GM21737 (cell line): ENCODE results near the gene APBB2.

Experiments
- ATAC-seq: cut with Tn5 transposase; IDR thresholded peaks from one replicate; pipeline ENCODE4 v1.9.1; 2021; ENCODE audit warnings: mild to moderate bottlenecking, moderate library complexity; ENCODE audit not compliant: unreplicated experiment

The APBB2 gene

GRCh38 chr4:41110050-41110449 is 104.3 kb downstream of the APBB2 start:
- ATAC-seq: no peak

GRCh38 chr4:41108481-41108880 is 105.9 kb downstream of the APBB2 start:
- no peak for ATAC-seq

- no peak for ATAC-seq
Observed at GRCh38 chr4:41106694-41107419, 107.5 kb downstream of the APBB2 start.

GRCh38 chr4:41106081-41106480 is 108.3 kb downstream of the APBB2 start:
- ATAC-seq: no peak

GRCh38 chr4:41104155-41104554 is 110.2 kb downstream of the APBB2 start:
- ATAC-seq: no peak

- ATAC-seq: no peak
Observed at GRCh38 chr4:41103657-41104056, 110.7 kb downstream of the APBB2 start.

- no peak for ATAC-seq
Observed at GRCh38 chr4:41102414-41103092, 111.8 kb downstream of the APBB2 start.

GRCh38 chr4:41098093-41099048 is 116.0 kb downstream of the APBB2 start:
- ATAC-seq: no peak

GRCh38 chr4:41095973-41096372 is 118.4 kb downstream of the APBB2 start:
- no peak for ATAC-seq

- ATAC-seq: no peak
Observed at GRCh38 chr4:41095192-41095872, 119.0 kb downstream of the APBB2 start.

- no peak for ATAC-seq
Observed at GRCh38 chr4:41092128-41092527, 122.2 kb downstream of the APBB2 start.

- ATAC-seq: no peak
Observed at GRCh38 chr4:41081847-41082246, 132.5 kb downstream of the APBB2 start.

GRCh38 chr4:41080976-41081375 is 133.4 kb downstream of the APBB2 start:
- ATAC-seq: no peak

GRCh38 chr4:41079881-41080560 is 134.3 kb downstream of the APBB2 start:
- ATAC-seq: no peak

GRCh38 chr4:41077628-41078027 is 136.7 kb downstream of the APBB2 start:
- ATAC-seq: no peak

- ATAC-seq: no peak
Observed at GRCh38 chr4:41076481-41076880, 137.9 kb downstream of the APBB2 start.

- no peak for ATAC-seq
Observed at GRCh38 chr4:41074215-41074614, 140.1 kb downstream of the APBB2 start.

- no peak for ATAC-seq
Observed at GRCh38 chr4:41072021-41072777, 142.1 kb downstream of the APBB2 start.

GRCh38 chr4:41070516-41071281 is 143.6 kb downstream of the APBB2 start:
- no peak for ATAC-seq
